A673 (cell line): ENCODE data around the gene GRK4.

ENCODE experiments used
- EZH2 ChIP-seq: fragments of 200-600 bp; sonication (generic); IDR thresholded peaks from 2 replicates; pipeline ENCODE4 v1.6.1; 2017; ENCODE audit warnings: borderline replicate concordance, low read depth, mild to moderate bottlenecking, mixed read lengths, antibody characterized with exemption, low read length; ENCODE audit not compliant: poor library complexity, severe bottlenecking
- TF ChIP-seq, protein P1 (sequence below): fragments of 300-800, 200-600 bp; sonication (generic); conservative IDR thresholded peaks from 2 replicates; pipeline ENCODE4 v1.5.1; 2017; ENCODE audit warnings: low read depth, mild to moderate bottlenecking, antibody characterized with exemption, low read length, moderate library complexity, mixed read lengths

GRCh38 chr4:2928242-2929176 lies 34.9 kb upstream of the GRK4 start:
- TF ChIP-seq, protein P1, sequence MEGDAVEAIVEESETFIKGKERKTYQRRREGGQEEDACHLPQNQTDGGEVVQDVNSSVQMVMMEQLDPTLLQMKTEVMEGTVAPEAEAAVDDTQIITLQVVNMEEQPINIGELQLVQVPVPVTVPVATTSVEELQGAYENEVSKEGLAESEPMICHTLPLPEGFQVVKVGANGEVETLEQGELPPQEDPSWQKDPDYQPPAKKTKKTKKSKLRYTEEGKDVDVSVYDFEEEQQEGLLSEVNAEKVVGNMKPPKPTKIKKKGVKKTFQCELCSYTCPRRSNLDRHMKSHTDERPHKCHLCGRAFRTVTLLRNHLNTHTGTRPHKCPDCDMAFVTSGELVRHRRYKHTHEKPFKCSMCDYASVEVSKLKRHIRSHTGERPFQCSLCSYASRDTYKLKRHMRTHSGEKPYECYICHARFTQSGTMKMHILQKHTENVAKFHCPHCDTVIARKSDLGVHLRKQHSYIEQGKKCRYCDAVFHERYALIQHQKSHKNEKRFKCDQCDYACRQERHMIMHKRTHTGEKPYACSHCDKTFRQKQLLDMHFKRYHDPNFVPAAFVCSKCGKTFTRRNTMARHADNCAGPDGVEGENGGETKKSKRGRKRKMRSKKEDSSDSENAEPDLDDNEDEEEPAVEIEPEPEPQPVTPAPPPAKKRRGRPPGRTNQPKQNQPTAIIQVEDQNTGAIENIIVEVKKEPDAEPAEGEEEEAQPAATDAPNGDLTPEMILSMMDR = no peak
- no peak for TF ChIP-seq EZH2
